OCI-LY3 (cell line): ENCODE data around the gene RPL35.

Experiments used
- H2AFZ ChIP-seq: fragments of 200-600, 300-600 bp; shearing (Covaris generic); 2 replicates; pipeline ENCODE4 v1.6.0; 2014; ENCODE audit warnings: antibody characterized with exemption, low read depth, low read length
- H3K27ac ChIP-seq: fragments of 200-600, 300-600 bp; sonication (generic); 2 replicates; pipeline ENCODE4 v1.5.1; 2014; ENCODE audit warnings: mild to moderate bottlenecking, low read length, moderate library complexity, mixed read lengths
- H3K27me3 ChIP-seq: fragments of 200-600, 300-600 bp; sonication (generic); 2 replicates; pipeline ENCODE4 v1.6.1; 2014; ENCODE audit warnings: low read depth, low read length, mixed read lengths
- H3K36me3 ChIP-seq: fragments of 200-600, 300-600 bp; sonication (generic); replicated peaks from 2 replicates; pipeline ENCODE3; 2014; ENCODE audit warnings: low read depth, low read length, mixed read lengths
- H3K4me1 ChIP-seq: fragments of 300-600, 200-600 bp; sonication (generic); 2 replicates; pipeline ENCODE4 v1.6.1; 2014; ENCODE audit warnings: low read length, mixed read lengths
- H3K4me2 ChIP-seq: fragments of 200-600, 300-600 bp; sonication (generic); 2 replicates; pipeline ENCODE4 v1.6.1; 2014; ENCODE audit warnings: low read length, mixed read lengths
- H3K4me3 ChIP-seq: fragments of 300-600, 200-600 bp; sonication (generic); 2 replicates; pipeline ENCODE4 v1.5.1; 2014; ENCODE audit warnings: antibody characterized with exemption, mild to moderate bottlenecking, low read length, moderate library complexity
- H3K79me2 ChIP-seq: fragments of 300-600, 200-600 bp; shearing (Covaris generic); 2 replicates; pipeline ENCODE4 v1.6.1; 2014; ENCODE audit warnings: mild to moderate bottlenecking, low read length, mixed read lengths
- H3K9ac ChIP-seq: fragments of 300-600, 200-600 bp; shearing (Covaris generic); 2 replicates; pipeline ENCODE4 v1.6.0; 2014; ENCODE audit warnings: mild to moderate bottlenecking, low read length, moderate library complexity
- H3K9me3 ChIP-seq: fragments of 200-600, 300-600 bp; shearing (Covaris generic); 2 replicates; pipeline ENCODE4 v1.6.1; 2014; ENCODE audit warnings: low read length, mixed read lengths; ENCODE audit not compliant: insufficient read depth
- H4K20me1 ChIP-seq: fragments of 200-600, 300-600 bp; sonication (generic); 2 replicates; pipeline ENCODE4 v1.6.1; 2016; ENCODE audit warnings: low read length, mixed read lengths; ENCODE audit not compliant: insufficient read depth
- EZH2phosphoT487 ChIP-seq: fragments of 200-600 bp; shearing (Covaris generic); IDR thresholded peaks from 2 replicates; pipeline ENCODE4 v1.6.1; 2018; ENCODE audit warnings: antibody characterized with exemption, mixed run types, low read depth
- TF ChIP-seq, protein P1 (sequence below): fragments of 200-600, 300-600 bp; sonication (generic); IDR thresholded peaks from 2 replicates; pipeline ENCODE4 v1.5.1; 2014; ENCODE audit warnings: antibody characterized with exemption, low read length, low read depth

RPL35 gene

DNA sequence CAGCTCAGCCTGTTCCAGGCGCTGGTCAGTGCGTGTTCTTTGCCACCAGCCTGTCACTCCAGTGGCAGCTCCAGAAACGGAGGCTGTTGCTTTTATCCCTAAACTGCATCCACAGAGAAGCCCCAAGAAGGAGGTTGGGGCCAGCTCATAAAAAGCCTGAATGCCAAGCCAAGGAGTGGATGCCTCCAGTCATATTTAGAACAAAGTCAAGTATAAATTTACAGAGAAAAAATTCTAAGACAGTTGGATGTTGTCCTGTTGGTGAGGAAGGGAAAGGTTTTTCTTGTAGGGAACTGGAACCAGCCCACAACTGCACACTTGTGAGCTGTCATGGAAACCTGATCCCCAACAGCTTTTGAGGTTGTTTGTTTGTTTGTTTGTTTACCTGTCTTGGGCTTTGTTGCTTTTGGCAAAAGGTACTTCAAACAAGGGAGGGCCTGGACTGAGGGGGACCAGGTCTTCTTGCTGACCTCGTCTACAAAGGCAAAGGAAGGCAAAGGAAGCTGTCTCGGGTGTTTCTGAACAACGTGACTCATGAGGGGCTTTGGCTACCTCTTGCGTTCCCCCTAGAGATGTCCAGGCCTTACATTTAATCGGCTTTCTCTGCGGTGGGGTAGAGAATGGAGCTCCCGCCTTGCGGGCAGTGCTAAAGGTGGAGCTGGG is 48.1 kb downstream of the RPL35 start:
- Histone ChIP-seq H2AFZ (no peak overlapping the region), H3K9me3 (no peaks in the 10 kb centered on the region), H3K79me2 (no peaks in the 10 kb centered on the region), H3K4me1 (peaks cover 9% of the 10 kb centered on the region), H3K9ac (no peak overlapping the region), H3K27ac (no peak overlapping the region), H3K4me2 (no peak overlapping the region), H3K27me3 (no peaks in the 10 kb centered on the region), H3K4me3 (no peak overlapping the region), H3K36me3 (no peaks in the 10 kb centered on the region), H4K20me1 (no peaks in the 10 kb centered on the region)
- TF ChIP-seq, protein P1, sequence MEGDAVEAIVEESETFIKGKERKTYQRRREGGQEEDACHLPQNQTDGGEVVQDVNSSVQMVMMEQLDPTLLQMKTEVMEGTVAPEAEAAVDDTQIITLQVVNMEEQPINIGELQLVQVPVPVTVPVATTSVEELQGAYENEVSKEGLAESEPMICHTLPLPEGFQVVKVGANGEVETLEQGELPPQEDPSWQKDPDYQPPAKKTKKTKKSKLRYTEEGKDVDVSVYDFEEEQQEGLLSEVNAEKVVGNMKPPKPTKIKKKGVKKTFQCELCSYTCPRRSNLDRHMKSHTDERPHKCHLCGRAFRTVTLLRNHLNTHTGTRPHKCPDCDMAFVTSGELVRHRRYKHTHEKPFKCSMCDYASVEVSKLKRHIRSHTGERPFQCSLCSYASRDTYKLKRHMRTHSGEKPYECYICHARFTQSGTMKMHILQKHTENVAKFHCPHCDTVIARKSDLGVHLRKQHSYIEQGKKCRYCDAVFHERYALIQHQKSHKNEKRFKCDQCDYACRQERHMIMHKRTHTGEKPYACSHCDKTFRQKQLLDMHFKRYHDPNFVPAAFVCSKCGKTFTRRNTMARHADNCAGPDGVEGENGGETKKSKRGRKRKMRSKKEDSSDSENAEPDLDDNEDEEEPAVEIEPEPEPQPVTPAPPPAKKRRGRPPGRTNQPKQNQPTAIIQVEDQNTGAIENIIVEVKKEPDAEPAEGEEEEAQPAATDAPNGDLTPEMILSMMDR, result no peak
- TF ChIP-seq EZH2phosphoT487, result no peak

DNA sequence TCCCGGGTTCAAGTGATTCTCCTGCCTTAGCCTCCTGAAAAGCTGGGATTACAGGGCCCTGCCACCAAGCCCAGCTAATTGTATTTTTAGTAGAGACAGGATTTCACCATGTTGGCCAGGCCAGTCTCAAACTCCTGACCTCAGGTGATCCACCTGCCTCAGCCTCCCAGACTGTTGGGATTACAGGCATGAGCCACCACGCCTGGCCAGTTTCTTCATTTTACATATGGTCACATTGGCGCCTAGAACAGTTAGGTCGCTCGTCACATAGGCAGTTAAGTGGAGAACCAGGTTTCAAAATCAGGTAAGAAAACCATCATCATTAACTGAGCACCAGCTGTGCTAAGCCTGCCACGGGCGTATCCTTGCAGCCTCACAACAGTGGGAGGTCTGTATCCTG is 48.7 kb downstream of the RPL35 start:
- H3K9me3 ChIP-seq, result no peaks in the 10 kb centered on the region
- no peaks in the 10 kb centered on the region for H3K36me3 ChIP-seq
- no peaks in the 10 kb centered on the region for H3K27me3 ChIP-seq
- no peaks in the 10 kb centered on the region for H3K79me2 ChIP-seq
- no peak overlapping the region for H2AFZ ChIP-seq
- no peak overlapping the region for H3K9ac ChIP-seq
- H3K4me3 ChIP-seq, result no peak overlapping the region
- H3K4me2 ChIP-seq, result no peak overlapping the region
- H3K27ac ChIP-seq, result no peak overlapping the region
- H3K4me1 ChIP-seq, result peaks cover 3% of the 10 kb centered on the region
- TF ChIP-seq EZH2phosphoT487, result no peak
- TF ChIP-seq, protein P1, result no peak
- H4K20me1 ChIP-seq, result no peaks in the 10 kb centered on the region

DNA sequence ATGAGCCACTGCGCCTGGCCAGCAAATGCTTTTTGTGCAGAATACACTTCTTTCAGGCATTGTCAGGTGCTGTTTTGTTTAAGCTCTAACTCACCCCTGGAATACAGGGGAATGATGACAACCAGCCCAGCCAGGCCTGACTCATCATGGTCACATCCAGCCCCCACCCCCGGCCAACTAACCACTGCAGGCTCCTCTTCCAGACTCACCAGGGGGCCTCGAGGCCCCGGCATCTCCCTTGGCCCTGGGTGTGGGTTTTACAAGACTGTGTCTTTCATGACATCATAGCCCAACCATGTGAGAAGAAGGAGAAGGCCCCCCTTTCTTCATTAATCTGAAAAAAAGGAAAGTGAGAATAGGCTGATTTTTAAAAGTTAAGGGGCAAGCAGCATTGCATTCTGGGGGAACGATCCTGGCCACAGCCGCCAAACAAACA is 49.3 kb downstream of the RPL35 start:
- Histone ChIP-seq H3K27ac (no peak overlapping the region), H3K9ac (no peak overlapping the region), H3K79me2 (no peaks in the 10 kb centered on the region), H2AFZ (no peak overlapping the region), H3K9me3 (no peaks in the 10 kb centered on the region), H3K4me2 (no peak overlapping the region), H3K27me3 (no peaks in the 10 kb centered on the region), H3K4me1 (no peaks in the 10 kb centered on the region), H3K4me3 (no peak overlapping the region), H4K20me1 (no peaks in the 10 kb centered on the region), H3K36me3 (no peaks in the 10 kb centered on the region)
- TF ChIP-seq, protein P1, result no peak
- TF ChIP-seq EZH2phosphoT487, result no peak

DNA sequence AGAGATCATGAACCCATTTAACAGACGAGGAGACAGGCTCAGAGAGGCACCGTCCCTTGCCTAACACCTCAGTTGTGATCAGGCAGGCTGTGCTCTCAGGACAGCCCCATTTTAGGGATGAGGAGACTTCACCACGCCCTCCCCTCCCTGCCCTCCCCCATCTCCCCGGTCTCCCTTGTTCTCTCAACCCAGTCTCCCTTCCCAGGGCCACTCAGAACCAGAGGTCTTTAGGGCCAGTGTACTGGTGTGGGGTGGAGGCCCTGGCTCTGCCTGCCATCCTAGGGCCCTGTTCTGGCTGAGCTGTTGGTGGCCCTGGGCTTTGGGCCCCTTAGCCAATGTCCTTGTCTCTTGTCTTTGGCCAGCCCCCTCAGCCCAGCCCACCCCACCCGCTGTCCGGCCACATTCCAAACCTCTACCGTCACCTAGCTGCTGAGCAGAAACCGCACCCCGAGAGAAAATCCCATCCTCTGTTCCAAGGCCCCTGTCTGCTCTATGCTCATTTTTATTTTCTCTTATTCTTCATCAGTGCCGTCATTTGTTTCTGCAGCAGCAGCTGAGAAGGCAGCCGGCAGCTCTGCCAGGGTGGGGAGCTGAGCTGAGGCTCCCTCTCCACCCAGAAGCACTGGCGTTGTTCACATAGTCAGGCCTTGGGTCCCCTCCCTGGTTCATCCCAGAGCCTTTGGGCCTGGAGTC is 50.9 kb downstream of the RPL35 start:
- no peak overlapping the region for H2AFZ ChIP-seq
- H4K20me1 ChIP-seq, result no peaks in the 10 kb centered on the region
- H3K9ac ChIP-seq, result no peak overlapping the region
- H3K4me2 ChIP-seq, result no peak overlapping the region
- H3K9me3 ChIP-seq, result no peaks in the 10 kb centered on the region
- no peaks in the 10 kb centered on the region for H3K27me3 ChIP-seq
- no peaks in the 10 kb centered on the region for H3K4me1 ChIP-seq
- H3K79me2 ChIP-seq, result no peaks in the 10 kb centered on the region
- H3K27ac ChIP-seq, result no peak overlapping the region
- TF ChIP-seq, protein P1, result no peak
- TF ChIP-seq EZH2phosphoT487, result no peak
- no peaks in the 10 kb centered on the region for H3K36me3 ChIP-seq
- no peak overlapping the region for H3K4me3 ChIP-seq
